Stimulated activated CD4-positive, alpha-beta T cell treated with anti-CD3 and anti-CD28 coated beads, Interleukin-1b, Interleukin-23, amount 100 ng/mL, for 1 hour (primary cell): ENCODE measurements around the gene EXD1.
"Not testable (repeated sequence)": the region's sequence is repeated elsewhere in the genome, so short reads cannot be mapped to it uniquely, and the experiment has no call there.

Experiments
- DNase-seq, 2 donors: peaks; one replicate each; pipeline ENCODE4 v3.0.0-alpha.2; 2020; ENCODE audit warnings: low read depth in 2 of 2

Gene EXD1

GRCh38 chr15:41148065-41148464 is 82.5 kb downstream of the EXD1 start:
- DNase-seq = no peak

DNA sequence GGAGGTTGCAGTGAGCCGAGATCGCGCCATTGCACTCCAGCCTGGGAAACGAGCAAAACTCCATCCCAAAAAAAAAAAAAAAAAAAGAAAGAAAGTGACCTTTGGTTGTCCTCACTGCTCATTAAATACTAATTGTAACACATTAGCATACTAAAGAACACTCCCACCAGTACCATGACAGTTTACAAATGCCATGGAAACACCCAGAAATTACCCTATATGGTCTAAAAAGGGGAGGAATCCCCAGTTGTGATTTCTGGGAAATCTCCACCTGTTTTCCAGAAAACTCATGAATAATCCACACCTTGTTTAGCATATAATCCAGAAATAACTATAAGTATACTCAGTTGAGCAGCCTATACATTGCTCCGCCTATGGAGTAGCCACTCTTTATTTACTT is 90.9 kb downstream of the EXD1 start:
- no peak for DNase-seq

DNA sequence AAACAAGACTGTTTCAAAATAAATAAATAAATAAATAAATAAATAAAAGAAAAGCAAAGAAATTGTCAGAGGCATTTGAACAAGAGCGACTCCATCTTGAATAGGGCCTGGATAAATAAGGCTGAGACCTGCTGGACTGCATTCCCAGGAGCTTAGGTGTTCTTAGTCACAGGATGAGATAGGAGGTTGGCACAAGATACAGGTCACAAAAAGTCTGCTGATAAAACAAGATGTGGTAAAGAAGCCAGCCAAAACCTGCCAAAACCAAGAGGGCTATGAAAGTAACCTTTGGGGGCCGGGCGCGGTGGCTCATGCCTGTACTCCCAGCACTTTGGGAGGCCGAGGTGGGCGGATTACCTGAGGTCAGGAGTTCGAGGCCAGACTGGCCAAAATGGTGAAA is 91.4 kb downstream of the EXD1 start:
- DNase-seq = not testable (repeated sequence)

- DNase-seq = not testable (repeated sequence)
Observed at GRCh38 chr15:41135580-41135979, 95.0 kb downstream of the EXD1 start.

- DNase-seq = no peak
Observed at GRCh38 chr15:41133454-41133853, 97.1 kb downstream of the EXD1 start.
